ENCODE measurements around the gene NXPH4. TPM values are rescaled to one million over a fixed set of nuclear protein-coding genes. Genes with fewer than 3 reads are reported as not detected.
A peak's percentile ranks its signal among the peaks of the same experiment; 100 is the strongest.

The NXPH4 gene
- total RNA-seq, 1 donor from 2014 or later, result 62.6 TPM

DNA sequence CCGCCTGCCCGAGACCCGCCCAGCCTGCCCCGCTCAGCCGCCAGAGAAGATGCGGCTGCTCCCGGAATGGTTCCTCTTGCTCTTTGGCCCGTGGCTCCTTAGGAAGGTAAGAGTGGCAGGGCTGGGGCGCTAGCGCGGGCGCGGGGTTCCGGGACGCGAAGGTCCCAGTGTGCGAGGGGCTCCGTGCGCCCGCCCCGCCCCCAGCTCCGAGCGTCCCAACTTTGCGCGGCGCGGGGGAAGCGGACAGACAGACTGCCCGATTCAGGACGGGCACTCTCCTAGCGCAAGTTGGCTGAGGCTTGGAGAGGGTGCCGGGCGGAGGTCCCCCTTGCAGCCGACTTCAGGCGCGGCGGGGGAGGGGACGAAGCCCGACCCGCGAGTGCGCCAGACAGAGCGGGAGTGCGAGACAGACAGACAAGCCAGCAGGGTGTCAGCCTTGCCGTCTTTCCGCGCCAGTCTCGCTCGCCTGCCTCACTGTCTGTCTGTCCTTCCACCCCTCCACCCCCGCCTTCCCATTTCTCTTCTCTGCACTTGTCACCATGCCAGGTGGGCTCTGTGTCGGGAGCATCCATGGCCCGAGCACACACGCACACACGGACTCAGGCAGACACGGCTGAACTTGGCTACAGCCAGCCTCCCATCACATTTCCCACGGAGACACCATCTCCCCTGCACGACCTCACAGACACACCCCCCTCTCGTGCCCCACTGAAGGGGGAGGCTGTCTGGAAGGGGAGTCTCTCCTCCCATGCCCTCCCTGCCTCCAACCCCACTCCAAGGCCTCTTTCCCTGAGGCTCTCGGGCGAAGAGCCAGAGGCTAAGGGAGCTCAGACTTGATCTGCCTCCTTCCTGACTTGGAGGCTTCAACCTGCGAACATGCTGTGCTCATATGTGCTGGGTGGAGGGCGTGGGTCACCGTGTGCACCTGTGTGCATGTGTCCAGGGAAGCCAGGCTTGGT lies 606 bp downstream of the NXPH4 start:
- Mint-ChIP-seq H3K27me3 (ENCODE audit: unreplicated experiment) (peaks cover 13% of the 10 kb centered on the region), H3K36me3 (ENCODE audit: unreplicated experiment) (no peaks in the 10 kb centered on the region), H3K4me1 (ENCODE audit: unreplicated experiment) (peaks cover 71% of the 10 kb centered on the region), H3K4me3 (ENCODE audit: unreplicated experiment) (peak overlapping the region; percentile 88), H3K27ac (ENCODE audit: unreplicated experiment) (peak overlapping the region; percentile 11), H3K9me3 (ENCODE audit: unreplicated experiment) (no peaks in the 10 kb centered on the region)
- DNase-seq (ENCODE audit: extremely low spot score, unreplicated experiment), result no peak
- TF ChIP-seq, protein P1, sequence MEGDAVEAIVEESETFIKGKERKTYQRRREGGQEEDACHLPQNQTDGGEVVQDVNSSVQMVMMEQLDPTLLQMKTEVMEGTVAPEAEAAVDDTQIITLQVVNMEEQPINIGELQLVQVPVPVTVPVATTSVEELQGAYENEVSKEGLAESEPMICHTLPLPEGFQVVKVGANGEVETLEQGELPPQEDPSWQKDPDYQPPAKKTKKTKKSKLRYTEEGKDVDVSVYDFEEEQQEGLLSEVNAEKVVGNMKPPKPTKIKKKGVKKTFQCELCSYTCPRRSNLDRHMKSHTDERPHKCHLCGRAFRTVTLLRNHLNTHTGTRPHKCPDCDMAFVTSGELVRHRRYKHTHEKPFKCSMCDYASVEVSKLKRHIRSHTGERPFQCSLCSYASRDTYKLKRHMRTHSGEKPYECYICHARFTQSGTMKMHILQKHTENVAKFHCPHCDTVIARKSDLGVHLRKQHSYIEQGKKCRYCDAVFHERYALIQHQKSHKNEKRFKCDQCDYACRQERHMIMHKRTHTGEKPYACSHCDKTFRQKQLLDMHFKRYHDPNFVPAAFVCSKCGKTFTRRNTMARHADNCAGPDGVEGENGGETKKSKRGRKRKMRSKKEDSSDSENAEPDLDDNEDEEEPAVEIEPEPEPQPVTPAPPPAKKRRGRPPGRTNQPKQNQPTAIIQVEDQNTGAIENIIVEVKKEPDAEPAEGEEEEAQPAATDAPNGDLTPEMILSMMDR (IDR thresholded peaks at IDR 0.05), result no peak

DNA sequence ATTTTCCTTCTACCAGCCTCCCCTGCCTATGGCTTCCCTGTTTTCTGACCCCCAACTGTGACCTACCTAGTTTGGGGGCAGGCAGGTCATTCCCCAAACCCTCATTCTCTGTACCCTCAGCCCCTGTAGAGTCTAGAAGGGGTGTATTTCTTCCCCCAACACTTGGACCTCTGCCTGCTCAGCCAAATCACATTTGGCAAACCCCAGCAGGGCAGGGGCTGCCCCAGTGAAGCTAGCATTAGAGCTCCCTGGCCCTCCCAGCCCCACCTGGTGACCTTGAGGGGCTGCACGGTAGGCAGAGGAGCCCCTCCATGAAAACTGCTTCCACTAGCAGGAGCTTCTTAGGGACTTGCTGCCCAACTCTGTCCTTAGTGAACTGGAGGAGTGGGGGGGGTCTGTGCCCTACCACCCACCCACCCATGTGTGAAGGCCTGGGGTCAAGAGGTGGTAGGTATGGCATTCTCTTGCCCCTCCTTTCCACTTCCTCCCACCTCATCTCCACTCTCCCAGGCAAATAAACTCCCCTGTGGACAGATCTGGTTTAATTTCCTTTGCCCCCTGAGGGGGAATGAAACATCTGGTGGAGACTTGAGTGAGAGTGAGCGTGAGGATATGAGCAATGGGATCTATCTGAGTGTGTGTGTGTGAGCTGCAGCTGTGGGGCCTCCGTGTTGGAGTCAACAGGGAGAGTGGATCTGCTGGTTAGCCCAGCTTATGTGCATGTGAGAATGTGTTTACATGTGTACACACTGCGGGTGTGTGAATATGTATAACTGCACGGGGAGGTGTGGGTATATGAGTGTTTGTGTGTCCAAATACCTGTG lies 1.6 kb downstream of the NXPH4 start:
- Mint-ChIP-seq H3K4me3 (ENCODE audit: unreplicated experiment) (peak overlapping the region; percentile 88), H3K36me3 (ENCODE audit: unreplicated experiment) (no peaks in the 10 kb centered on the region), H3K9me3 (ENCODE audit: unreplicated experiment) (no peaks in the 10 kb centered on the region), H3K27ac (ENCODE audit: unreplicated experiment) (no peak overlapping the region), H3K4me1 (ENCODE audit: unreplicated experiment) (peaks cover 61% of the 10 kb centered on the region), H3K27me3 (ENCODE audit: unreplicated experiment) (peaks cover 13% of the 10 kb centered on the region)
- TF ChIP-seq, protein P1 (IDR thresholded peaks at IDR 0.05), result no peak
- DNase-seq (ENCODE audit: extremely low spot score, unreplicated experiment), result no peak

DNA sequence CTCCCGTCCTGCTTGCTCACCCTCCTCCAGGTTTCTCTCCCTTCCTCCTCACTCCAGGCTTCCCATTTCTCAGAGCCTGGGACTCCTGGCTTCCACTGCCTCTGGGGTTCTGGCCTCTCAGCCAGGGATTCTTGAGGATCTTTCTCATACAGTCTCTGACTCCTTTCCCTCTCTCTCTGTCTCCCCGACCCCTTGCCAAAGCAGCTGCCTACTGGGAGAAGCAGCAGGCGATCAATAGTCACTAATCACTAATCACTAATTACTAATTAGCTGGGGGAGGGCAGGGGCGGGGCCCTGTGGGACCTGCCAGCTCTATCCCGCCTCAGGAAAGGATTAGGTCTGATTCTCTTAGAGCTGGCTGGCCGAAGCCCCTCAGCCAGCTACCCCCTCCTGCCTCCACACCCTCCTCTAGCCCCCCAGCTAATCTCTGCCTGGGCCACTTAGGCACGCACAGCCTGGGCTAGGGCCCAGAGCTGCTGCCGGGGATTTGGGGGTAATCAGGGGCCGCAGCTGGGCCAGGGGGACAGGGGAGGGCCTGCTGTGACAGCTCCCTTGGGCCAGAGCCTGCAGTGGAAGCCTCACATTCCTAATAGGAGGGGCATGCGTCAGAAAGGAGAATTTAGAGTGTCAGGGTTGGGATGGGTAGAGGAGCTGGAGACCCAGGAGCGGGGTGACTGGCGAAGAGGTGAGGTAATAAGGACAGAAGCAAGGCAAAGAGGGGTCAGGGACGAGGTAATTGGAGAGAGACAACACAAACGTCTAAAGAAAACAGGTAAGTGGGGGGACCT lies 2.8 kb downstream of the NXPH4 start:
- Mint-ChIP-seq H3K4me1 (ENCODE audit: unreplicated experiment) (peaks cover 50% of the 10 kb centered on the region), H3K27me3 (ENCODE audit: unreplicated experiment) (peaks cover 13% of the 10 kb centered on the region), H3K36me3 (ENCODE audit: unreplicated experiment) (peaks cover 3% of the 10 kb centered on the region), H3K4me3 (ENCODE audit: unreplicated experiment) (peak overlapping the region; percentile 88), H3K27ac (ENCODE audit: unreplicated experiment) (no peak overlapping the region), H3K9me3 (ENCODE audit: unreplicated experiment) (no peaks in the 10 kb centered on the region)
- TF ChIP-seq, protein P1 (IDR thresholded peaks at IDR 0.05), result no peak
- no peak for DNase-seq (ENCODE audit: extremely low spot score, unreplicated experiment)

DNA sequence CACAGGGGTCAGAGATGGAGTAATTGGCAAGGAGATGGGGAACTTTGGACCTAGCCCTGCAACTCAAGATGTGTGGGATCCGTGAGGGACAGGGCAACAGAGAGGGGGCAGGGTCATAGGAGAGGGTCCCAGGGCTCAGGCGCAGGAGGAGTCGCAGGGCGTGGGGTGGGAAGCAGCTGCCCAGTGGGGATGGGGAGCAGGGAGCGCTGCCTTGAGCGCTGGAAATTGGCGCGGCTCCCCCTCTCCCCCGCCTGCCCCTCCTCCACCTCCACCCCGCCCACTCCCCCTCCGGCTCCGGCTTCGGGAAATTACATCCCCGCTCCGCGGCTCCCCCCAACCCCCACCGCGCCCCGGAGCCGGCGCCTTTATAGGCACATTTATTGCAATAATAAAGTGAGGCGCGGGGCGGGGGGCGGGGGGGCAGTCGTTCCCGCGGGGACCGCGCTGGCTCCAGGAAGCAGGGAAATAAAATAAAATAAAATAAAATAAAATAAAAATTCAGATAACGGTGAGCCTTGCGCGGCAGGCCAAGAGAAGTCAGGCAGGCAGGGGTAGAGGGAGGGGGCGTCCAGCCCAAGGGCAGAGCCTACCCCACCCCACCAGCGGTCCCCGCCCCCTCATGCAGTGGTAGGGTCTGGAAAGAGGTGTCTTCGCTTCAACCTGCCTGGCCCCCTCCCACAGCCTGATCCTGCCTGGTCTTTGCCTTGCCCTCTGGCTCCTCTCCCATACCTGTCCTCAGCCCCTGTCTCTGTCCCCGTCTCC lies 3.6 kb downstream of the NXPH4 start:
- Mint-ChIP-seq H3K4me3 (ENCODE audit: unreplicated experiment) (no peak overlapping the region), H3K36me3 (ENCODE audit: unreplicated experiment) (peaks cover 3% of the 10 kb centered on the region), H3K4me1 (ENCODE audit: unreplicated experiment) (peaks cover 43% of the 10 kb centered on the region), H3K9me3 (ENCODE audit: unreplicated experiment) (no peaks in the 10 kb centered on the region), H3K27me3 (ENCODE audit: unreplicated experiment) (peaks cover 13% of the 10 kb centered on the region), H3K27ac (ENCODE audit: unreplicated experiment) (no peak overlapping the region)
- TF ChIP-seq, protein P1 (IDR thresholded peaks at IDR 0.05), result no peak
- no peak for DNase-seq (ENCODE audit: extremely low spot score, unreplicated experiment)

Data from osteocyte (in vitro differentiated cells).